ENCODE results near the gene GTF3C5. TPM values are rescaled to one million over a fixed set of nuclear protein-coding genes. Genes with fewer than 3 reads are reported as not detected.

The GTF3C5 gene
- total and polyA plus RNA-seq, 12 donors, result 29.4 to 79.1 (median 36.6) TPM

- DNase-seq (peak; percentile 61 to 78), ATAC-seq (peak; percentile 62 to 81 (median 74))
- Histone ChIP-seq H3K27me3 (no peaks in the 10 kb centered on the region), H3K36me3 (peaks cover 6 to 98% (median 84%) of the 10 kb centered on the region in 9 donors), H3K27ac (peak overlapping the region in 2 of 10 donors; percentile 30 to 32), H3K9me3 (no peaks in the 10 kb centered on the region), H3K4me1 (peaks cover 0 to 7% (median 0%) of the 10 kb centered on the region in 9 donors), H3K4me3 (no peak overlapping the region)
- peak; percentile 95 to 99 (median 96) for TF ChIP-seq CTCF (IDR thresholded peaks at IDR 0.05)
- 48% methylated on average over 14 of the region's 14 CpGs for whole genome bisulfite sequencing, 2 donors
- intact Hi-C loops (cut with DNase I), result loop anchor here (1.0 to 10.0 kb wide), 6 partner anchors 41 to 59 kb away; no protein-coding TSS in a partner anchor
Measured at GRCh38 chr9:133103183-133103986, 72.6 kb downstream of the GTF3C5 start.

DNA sequence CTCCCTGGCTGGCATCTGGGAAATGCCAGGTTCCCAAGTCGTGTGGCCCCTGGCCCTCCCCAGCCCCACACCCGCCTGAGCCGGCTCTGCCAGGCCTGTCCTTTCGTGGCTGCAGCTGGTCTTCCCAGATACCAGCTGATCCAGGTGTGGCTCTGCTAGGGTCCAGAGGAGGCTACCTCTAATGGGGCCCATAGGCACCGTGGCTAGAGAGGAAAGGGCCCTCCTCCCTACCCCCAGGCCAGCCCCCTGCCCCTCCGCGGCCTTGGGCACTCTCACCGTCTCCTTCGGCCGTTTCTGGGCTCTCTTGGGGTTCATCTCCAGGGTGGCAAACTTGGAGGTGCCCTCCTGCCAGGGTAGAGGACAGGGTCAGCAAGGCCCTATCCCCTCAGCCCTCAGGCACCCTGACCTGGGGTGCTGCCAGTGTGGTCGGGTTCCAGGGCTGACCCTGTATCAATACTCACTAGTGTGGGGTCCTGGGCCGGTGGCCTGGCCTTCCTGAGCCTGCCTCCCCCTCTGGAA is 73.2 kb downstream of the GTF3C5 start:
- DNase-seq (no peak), ATAC-seq (peak in 1 of 8 donors; percentile 6)
- WGBS, 2 donors, result 83 to 85% methylated on average over 12 of the region's 12 CpGs
- Histone ChIP-seq H3K27ac (no peak overlapping the region), H3K4me1 (peaks cover 0 to 7% (median 0%) of the 10 kb centered on the region in 9 donors), H3K4me3 (no peak overlapping the region), H3K27me3 (no peaks in the 10 kb centered on the region), H3K36me3 (peaks cover 8 to 98% (median 77%) of the 10 kb centered on the region in 9 donors), H3K9me3 (no peaks in the 10 kb centered on the region)
- TF ChIP-seq CTCF (IDR thresholded peaks at IDR 0.05), result no peak
- intact Hi-C loops (cut with DNase I), result loop anchor here (1.0 to 10.0 kb wide), 6 partner anchors 40 to 59 kb away; no protein-coding TSS in a partner anchor

DNA sequence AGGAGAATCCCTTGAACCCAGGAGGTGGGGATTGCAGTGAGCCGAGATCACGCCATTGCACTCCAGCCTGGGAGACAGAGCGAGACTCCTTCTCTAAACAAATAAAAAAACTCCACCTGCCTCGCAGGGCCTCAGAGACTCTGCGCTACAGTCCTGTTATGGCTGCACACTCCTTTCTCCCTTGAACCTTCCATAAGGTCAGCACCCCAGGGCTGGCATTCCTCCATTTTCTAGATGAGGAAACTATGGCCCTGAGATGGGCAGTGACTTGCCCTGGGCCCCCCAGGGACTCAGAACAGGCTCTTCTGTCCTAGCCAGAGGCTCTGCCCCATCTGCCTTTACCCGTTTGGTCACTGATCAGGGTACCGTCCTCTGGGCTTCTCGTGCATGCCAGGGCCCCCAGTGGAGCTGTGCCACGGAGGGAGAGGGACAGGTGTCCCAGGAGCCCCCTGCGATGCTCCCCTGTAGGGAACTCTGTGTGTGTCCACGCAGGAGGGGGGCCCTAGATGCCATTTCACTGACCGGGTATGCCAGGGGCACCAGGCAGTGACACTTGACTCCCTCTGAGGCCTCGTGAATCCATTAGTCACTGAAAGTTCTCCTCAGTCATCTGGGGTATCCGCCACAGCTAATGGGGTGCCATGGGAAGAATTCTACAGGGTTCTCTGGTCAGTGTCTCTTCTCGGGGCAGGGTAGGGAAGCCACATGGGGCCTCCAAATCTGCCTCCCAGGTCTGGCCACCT is 74.1 kb downstream of the GTF3C5 start:
- Histone ChIP-seq H3K36me3 (peaks cover 11 to 98% (median 74%) of the 10 kb centered on the region in 9 donors), H3K9me3 (no peaks in the 10 kb centered on the region), H3K4me3 (no peak overlapping the region), H3K4me1 (peaks cover 0 to 7% (median 0%) of the 10 kb centered on the region in 9 donors), H3K27me3 (no peaks in the 10 kb centered on the region), H3K27ac (no peak overlapping the region)
- no peak for ATAC-seq
- intact Hi-C loops (cut with DNase I), result loop anchor here in 1 of 10 donors (10.0 kb wide), 1 partner anchor 60 kb away; no protein-coding TSS in a partner anchor
- DNase-seq, result no peak
- 86 to 92% methylated on average over 15 of the region's 15 CpGs for WGBS, 2 donors
- TF ChIP-seq CTCF (IDR thresholded peaks at IDR 0.05), result no peak

DNA sequence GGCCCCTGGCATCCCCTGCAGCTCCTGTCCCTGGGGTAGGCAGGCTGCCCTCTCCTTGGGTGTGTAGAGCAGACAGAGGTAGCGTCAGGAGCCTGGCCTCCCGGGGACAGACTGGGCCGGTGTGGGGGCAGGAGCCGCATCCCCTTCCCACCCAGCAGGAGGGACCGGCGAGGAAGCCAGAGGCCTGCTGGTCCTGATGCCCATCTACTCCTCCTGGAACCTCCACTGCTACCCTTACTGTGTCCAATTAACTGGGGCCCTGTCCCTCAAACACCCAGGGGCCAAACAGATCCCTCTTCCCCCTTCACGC is 74.6 kb downstream of the GTF3C5 start:
- 89 to 90% methylated on average over 7 of the region's 7 CpGs for whole genome bisulfite sequencing, 2 donors
- no peaks in the 10 kb centered on the region for H3K27me3 ChIP-seq
- TF ChIP-seq CTCF (IDR thresholded peaks at IDR 0.05), result no peak
- DNase-seq (no peak), ATAC-seq (no peak)
- H3K9me3 ChIP-seq, result no peaks in the 10 kb centered on the region
- peaks cover 11 to 98% (median 73%) of the 10 kb centered on the region in 9 donors for H3K36me3 ChIP-seq
- no peak overlapping the region for H3K4me3 ChIP-seq
- intact Hi-C loops (cut with DNase I), result loop anchor here in 1 of 10 donors (10.0 kb wide), 1 partner anchor 61 kb away; no protein-coding TSS in a partner anchor
- no peak overlapping the region for H3K27ac ChIP-seq
- peaks cover 0 to 7% (median 0%) of the 10 kb centered on the region in 9 donors for H3K4me1 ChIP-seq
